H1 (cell line): ENCODE measurements around the gene STK26. TPM values are rescaled to one million over a fixed set of nuclear protein-coding genes. Genes with fewer than 3 reads are reported as not detected.

Experiments
- CTCF ChIA-PET: fragments of 300-600 bp; sonication (Branson Sonifier 250); formaldehyde crosslinking; loops from one replicate; lab custom pipeline; 2021; ENCODE audit not compliant: partially characterized antibody; lab: Charles Lee
- POLR2A ChIA-PET: fragments of 300-600 bp; sonication (Branson Sonifier 250); formaldehyde crosslinking; loops from one replicate; lab custom pipeline; 2021; ENCODE audit warnings: inconsistent platforms; ENCODE audit not compliant: partially characterized antibody; lab: Charles Lee
- DNase-seq, 2 experiments: peaks; one replicate each; pipeline versions ENCODE4 v3.0.0 to v3.0.0-alpha.2; 2010 to 2022; ENCODE audit warnings: low spot score in 2 of 2, low read depth in 1 of 2, mixed read lengths in 1 of 2
- FAIRE-seq: peaks from 2 replicates; lab custom pipeline; 2011; peaks lifted over from hg19 to GRCh38; lab: Jason Lieb, UNC
- H2AFZ ChIP-seq: 2 replicates; pipeline ENCODE4 v1.8.1; 2012; ENCODE audit warnings: low read length, inconsistent platforms
- H2AK5ac ChIP-seq: 2 replicates; pipeline ENCODE4 v1.6.1; 2013; ENCODE audit warnings: low read depth, low read length
- H2BK120ac ChIP-seq: replicated peaks from 2 replicates; pipeline ENCODE3; 2013; ENCODE audit warnings: low read depth, low read length, inconsistent platforms
- H2BK12ac ChIP-seq: 2 replicates; pipeline ENCODE4 v1.6.1; 2013; ENCODE audit warnings: low read depth, low read length
- H2BK15ac ChIP-seq: 2 replicates; pipeline ENCODE4 v1.6.1; 2013; ENCODE audit warnings: low read length
- H2BK20ac ChIP-seq: 2 replicates; pipeline ENCODE4 v1.6.1; 2013; ENCODE audit warnings: low read length
- H2BK5ac ChIP-seq: 2 replicates; pipeline ENCODE4 v1.6.1; 2013; ENCODE audit warnings: low read depth, low read length
- H3K14ac ChIP-seq: 2 replicates; pipeline ENCODE4 v1.6.1; 2013; ENCODE audit warnings: inconsistent platforms; ENCODE audit not compliant: insufficient read length
- H3K18ac ChIP-seq: 2 replicates; pipeline ENCODE4 v1.6.1; 2013; ENCODE audit warnings: low read length; ENCODE audit errors: extremely low read depth
- H3K23ac ChIP-seq: 2 replicates; pipeline ENCODE4 v1.6.1; 2013; ENCODE audit warnings: inconsistent platforms; ENCODE audit not compliant: insufficient read length
- H3K23me2 ChIP-seq: 2 replicates; pipeline ENCODE4 v1.6.1; 2013; ENCODE audit warnings: low read depth, low read length
- H3K27ac ChIP-seq: 2 replicates; pipeline ENCODE4 v1.6.1; 2011; ENCODE audit warnings: low read depth, low read length, inconsistent platforms
- H3K27me3 ChIP-seq, 4 experiments: replicated peaks in 1 of 4; 1 replicate in 1 of 4; 2 replicates in 3 of 4; pipeline versions ENCODE4 v1.6.1 to v1.8.1; 2011 to 2013; ENCODE audit warnings: low read length in 3 of 4, mild to moderate bottlenecking in 3 of 4, inconsistent platforms in 2 of 4, mixed read lengths in 2 of 4, moderate library complexity in 1 of 4; ENCODE audit not compliant: control insufficient read depth in 3 of 4, insufficient read depth in 3 of 4; ENCODE audit errors: extremely low read depth in 1 of 4
- H3K36me3 ChIP-seq, 4 experiments: 2 replicates each; pipeline versions ENCODE4 v1.6.1 to v1.8.1; 2011 to 2013; ENCODE audit warnings: mild to moderate bottlenecking in 4 of 4, low read length in 3 of 4, moderate library complexity in 2 of 4, control low read depth in 1 of 4, inconsistent platforms in 1 of 4; ENCODE audit not compliant: insufficient read depth in 4 of 4, control insufficient read depth in 2 of 4
- H3K4ac ChIP-seq: replicated peaks from 2 replicates; pipeline ENCODE3; 2013; ENCODE audit warnings: low read length, low read depth, mixed read lengths, inconsistent platforms; ENCODE audit not compliant: insufficient read length
- H3K4me1 ChIP-seq, 4 experiments: replicated peaks in 1 of 4; 1 replicate in 1 of 4; 2 replicates in 3 of 4; pipeline versions ENCODE4 v1.6.1 to v1.8.1; 2011 to 2013; ENCODE audit warnings: low read length in 3 of 4, inconsistent platforms in 2 of 4, mixed read lengths in 1 of 4; ENCODE audit not compliant: insufficient read depth in 4 of 4, control insufficient read depth in 3 of 4
- H3K4me2 ChIP-seq, 2 experiments: 2 replicates each; pipeline versions ENCODE4 v1.6.1 to v1.8.1; 2011 to 2013; ENCODE audit warnings: low read depth in 2 of 2, low read length in 2 of 2, control low read depth in 1 of 2, inconsistent platforms in 1 of 2, mild to moderate bottlenecking in 1 of 2; ENCODE audit not compliant: insufficient read depth in 1 of 2
- H3K4me3 ChIP-seq, 4 experiments: fragments of 200-600, 300-600 bp in 1 of 4; sonication (generic), shearing (Covaris generic), sonication (Bioruptor Twin) in 1 of 4; 2 replicates each; pipeline versions ENCODE4 v1.5.1 to v1.8.1; 2011 to 2016; ENCODE audit warnings: low read length in 4 of 4, low read depth in 3 of 4, control low read depth in 2 of 4, inconsistent platforms in 2 of 4, mild to moderate bottlenecking in 2 of 4, mixed read lengths in 1 of 4, moderate library complexity in 1 of 4; ENCODE audit not compliant: insufficient read depth in 2 of 4; ENCODE audit errors: extremely low read depth in 1 of 4
- H3K56ac ChIP-seq: replicated peaks from 2 replicates; pipeline ENCODE3; 2013; ENCODE audit warnings: low read depth, mild to moderate bottlenecking, mixed read lengths, low read length, inconsistent platforms; ENCODE audit not compliant: insufficient read length
- H3K79me1 ChIP-seq: 2 replicates; pipeline ENCODE4 v1.6.1; 2013; ENCODE audit warnings: low read depth, low read length, control low read depth
- H3K79me2 ChIP-seq, 2 experiments: 2 replicates each; pipeline versions ENCODE4 v1.6.1 to v1.8.1; 2012 to 2013; ENCODE audit warnings: low read length in 2 of 2, mild to moderate bottlenecking in 2 of 2, inconsistent platforms in 1 of 2; ENCODE audit not compliant: insufficient read depth in 2 of 2, control insufficient read depth in 1 of 2
- H3K9ac ChIP-seq, 4 experiments: replicated peaks in 1 of 4; 1 replicate in 1 of 4; 2 replicates in 3 of 4; pipeline versions ENCODE4 v1.6.1 to v1.8.1; 2011 to 2013; ENCODE audit warnings: low read depth in 3 of 4, low read length in 3 of 4, control low read depth in 2 of 4, mild to moderate bottlenecking in 2 of 4, moderate library complexity in 2 of 4, inconsistent platforms in 1 of 4; ENCODE audit errors: extremely low read depth in 1 of 4
- H3K9me3 ChIP-seq, 2 experiments: 2 replicates each; pipeline versions ENCODE4 v1.6.1 to v1.8.1; 2012 to 2013; ENCODE audit warnings: mild to moderate bottlenecking in 2 of 2, moderate library complexity in 2 of 2, control low read depth in 1 of 2, inconsistent platforms in 1 of 2, low read depth in 1 of 2, low read length in 1 of 2, mixed read lengths in 1 of 2; ENCODE audit not compliant: insufficient read depth in 2 of 2
- H4K20me1 ChIP-seq, 2 experiments: replicated peaks in 1 of 2; 2 replicates each; pipeline versions ENCODE3 to v1.8.1; 2011 to 2013; ENCODE audit warnings: inconsistent platforms in 2 of 2, low read length in 2 of 2, mild to moderate bottlenecking in 1 of 2; ENCODE audit not compliant: insufficient read depth in 2 of 2, control insufficient read depth in 1 of 2
- H4K5ac ChIP-seq: 2 replicates; pipeline ENCODE4 v1.6.1; 2013; ENCODE audit warnings: low read length, low read depth, mixed read lengths, inconsistent platforms; ENCODE audit not compliant: insufficient read length
- H4K8ac ChIP-seq: 2 replicates; pipeline ENCODE4 v1.8.0; 2013; ENCODE audit warnings: mild to moderate bottlenecking, moderate library complexity, low read length, inconsistent platforms; ENCODE audit not compliant: insufficient read depth; ENCODE audit errors: extremely low read depth
- H4K91ac ChIP-seq: replicated peaks from 2 replicates; pipeline ENCODE3; 2013; ENCODE audit warnings: low read length, mixed read lengths, inconsistent platforms; ENCODE audit not compliant: insufficient read length
- EZH2 ChIP-seq: fragments of 200-600 bp; sonication (generic); IDR thresholded peaks from 2 replicates; pipeline ENCODE4 v1.7.1; 2012; ENCODE audit warnings: low read depth, mild to moderate bottlenecking, moderate library complexity, low read length, inconsistent platforms; ENCODE audit not compliant: severe bottlenecking
- HDAC6 ChIP-seq: IDR thresholded peaks from one replicate; pipeline ENCODE4 v1.7.1; 2012; ENCODE audit warnings: low read depth, mild to moderate bottlenecking, inconsistent platforms, low read length, moderate library complexity
- SP1 ChIP-seq: IDR thresholded peaks from 2 replicates; pipeline ENCODE4 v1.6.1; 2011; ENCODE audit warnings: low read depth, low read length
- WGBS, 2 experiments: shearing (Covaris generic) in 1 of 2; methylation state at CpG; one replicate each; pipeline versions ENCODE4 v1.1.6 to v1.1.7; 2013 to 2015; ENCODE audit warnings: low lambda C conversion rate in 2 of 2, mixed read lengths in 2 of 2, inconsistent platforms in 1 of 2, low coverage in 1 of 2, missing lambda C conversion rate in 1 of 2; ENCODE audit not compliant: insufficient replicate concordance in 2 of 2, insufficient coverage in 1 of 2, insufficient read length in 1 of 2; ENCODE audit errors: extremely low coverage in 1 of 2, missing lambda C conversion rate in 1 of 2; 5-methylcytosine and 5-hydroxymethylcytosine counted together
- polyA plus RNA-seq, 7 experiments: library from polyadenylated mRNA; depleted of rRNA in 3 of 7; stranded (reverse) in 5 of 7; unstranded in 2 of 7; fragments of >200 nt in 5 of 7; fragments of 200-250 nt in 2 of 7; gene quantifications; 1 replicate in 5 of 7; 2 replicates in 1 of 7; 4 replicates in 1 of 7; pipeline versions ENCODE4 v1.2.1 to v1.2.3, GENCODE V29; 2011 to 2013; ENCODE audit warnings: missing spikeins in 2 of 7, mixed read lengths in 2 of 7
- total RNA-seq: library from RNA; stranded (reverse); fragmentation: NEBNext Ultra II Directional; extraction: Animal tissue kit (Norgen Biotek cat#: 25700); gene quantifications from 2 replicates; pipeline ENCODE4 v1.2.1, GENCODE V29; 2021

STK26 gene
- total and polyA plus RNA-seq, 2 of the 8 experiments (the other 6 are each of a cell fraction or from before 2014, with no cell fraction given), result 24.2 to 98.2 TPM

DNA sequence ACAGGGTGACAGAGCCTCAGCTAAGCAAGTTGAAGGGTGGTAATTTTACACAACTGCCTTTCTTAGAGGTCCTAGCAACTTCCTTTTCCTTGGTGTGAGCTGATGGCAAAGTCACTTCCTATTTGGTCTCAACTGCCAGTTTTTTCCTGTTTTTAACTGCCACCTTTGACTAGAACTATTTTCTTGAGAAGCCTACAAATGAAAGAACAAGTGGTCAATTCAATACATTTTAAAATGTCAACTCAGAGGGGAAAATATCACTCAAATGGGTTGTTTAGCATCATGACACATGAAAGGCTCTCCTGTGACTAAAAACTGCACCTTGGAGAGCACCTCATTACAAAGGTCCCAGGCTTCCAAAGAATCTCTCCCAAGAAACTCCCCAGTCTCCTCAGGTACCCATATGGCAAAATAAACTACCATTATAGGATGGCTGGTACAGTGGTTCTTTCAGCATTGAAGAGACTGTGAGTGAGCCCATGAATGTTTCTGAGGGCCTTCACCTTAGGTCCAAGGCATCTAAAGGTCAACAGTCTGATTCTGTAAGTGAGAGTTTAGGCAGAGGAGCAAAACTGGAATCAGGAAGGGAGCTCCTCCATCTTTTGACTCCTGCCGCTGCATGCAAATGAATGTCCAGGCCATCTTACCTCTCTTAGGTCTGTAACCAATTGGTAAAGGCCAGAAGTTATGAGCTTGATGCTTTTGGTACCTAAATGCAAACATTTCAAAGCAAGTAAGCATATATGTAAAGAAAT lies 5.5 kb upstream of the STK26 start:
- H3K14ac ChIP-seq, result no peak overlapping the region
- no peak for TF ChIP-seq SP1
- TF ChIP-seq EZH2, result no peak
- TF ChIP-seq HDAC6, result no peak
- TF ChIP-seq, all 59 proteins: peak for 0
- CTCF ChIA-PET, result interaction anchor here (1.3 kb wide), 1 partner anchor 46 kb away, joined by 4 read pairs; no protein-coding TSS in a partner anchor
- H2AK5ac ChIP-seq, result no peak overlapping the region
- no peak overlapping the region for H2BK20ac ChIP-seq
- no peak overlapping the region for H3K4ac ChIP-seq
- no peak overlapping the region for H3K23ac ChIP-seq
- H3K36me3 ChIP-seq, result no peaks in the 10 kb centered on the region
- H3K27me3 ChIP-seq, result no peaks in the 10 kb centered on the region
- no peak overlapping the region for H3K9ac ChIP-seq
- H3K4me3 ChIP-seq, result no peak overlapping the region
- no peak overlapping the region for H4K5ac ChIP-seq
- H2BK15ac ChIP-seq, result no peak overlapping the region
- no peak overlapping the region for H3K18ac ChIP-seq
- no peaks in the 10 kb centered on the region for H4K20me1 ChIP-seq
- H2BK5ac ChIP-seq, result no peak overlapping the region
- POLR2A ChIA-PET, result no interaction called here
- H3K4me2 ChIP-seq, result no peak overlapping the region
- H3K9me3 ChIP-seq, result no peaks in the 10 kb centered on the region
- no peak overlapping the region for H2AFZ ChIP-seq
- H3K56ac ChIP-seq, result no peak overlapping the region
- H2BK120ac ChIP-seq, result no peak overlapping the region
- no peaks in the 10 kb centered on the region for H3K23me2 ChIP-seq
- H3K4me1 ChIP-seq, result 0 out of 7 replicates have a peak, but pooled peaks cover 0 to 2% (median 0%) of the 10 kb centered on the region in 4 experiments
- H3K27ac ChIP-seq, result no peak overlapping the region
- peak; percentile 13 for FAIRE-seq
- no peak overlapping the region for H2BK12ac ChIP-seq
- no peak for DNase-seq
- no peak overlapping the region for H4K8ac ChIP-seq
- no peak overlapping the region for H4K91ac ChIP-seq
- no peaks in the 10 kb centered on the region for H3K79me1 ChIP-seq
- H3K79me2 ChIP-seq, result no peaks in the 10 kb centered on the region
- WGBS, 2 experiments, result 90% methylated on average over 1 of the region's 1 CpG; no CpG with 5 or more reads in 1 of the 2 experiments
